OCI-M1 (cell line): Measurements from ENCODE around the gene CFAP61.
"Not testable (repeated sequence)": the region's sequence is repeated elsewhere in the genome, so short reads cannot be mapped to it uniquely, and the experiment has no call there.

Experiments
- DNase-seq: peaks from one replicate; lab custom pipeline; 2025; lab: John Stamatoyannopoulos, UW

CFAP61 gene

GRCh38 chr20:20327746-20328145 is 275.4 kb downstream of the CFAP61 start:
- DNase-seq, result no peak

GRCh38 chr20:20329564-20329963 is 277.2 kb downstream of the CFAP61 start:
- DNase-seq, result no peak

GRCh38 chr20:20331156-20331555 is 278.8 kb downstream of the CFAP61 start:
- no peak for DNase-seq

- DNase-seq, result no peak
Measured at GRCh38 chr20:20331817-20332216, 279.5 kb downstream of the CFAP61 start.

GRCh38 chr20:20333866-20334265 is 281.5 kb downstream of the CFAP61 start:
- DNase-seq, result no peak

GRCh38 chr20:20334489-20334888 is 282.2 kb downstream of the CFAP61 start:
- DNase-seq, result peak; percentile 6

- no peak for DNase-seq
Measured at GRCh38 chr20:20338133-20338730, 285.9 kb downstream of the CFAP61 start.

- no peak for DNase-seq
Measured at GRCh38 chr20:20340443-20340842, 288.1 kb downstream of the CFAP61 start.

GRCh38 chr20:20341371-20341770 is 289.0 kb downstream of the CFAP61 start:
- no peak for DNase-seq

- DNase-seq, result no peak
Measured at GRCh38 chr20:20342066-20342465, 289.7 kb downstream of the CFAP61 start.

GRCh38 chr20:20343932-20344331 is 291.6 kb downstream of the CFAP61 start:
- DNase-seq, result no peak

GRCh38 chr20:20344476-20344875 is 292.1 kb downstream of the CFAP61 start:
- no peak for DNase-seq

- peak; percentile 46 for DNase-seq
Measured at GRCh38 chr20:20353576-20353975, 301.2 kb downstream of the CFAP61 start.

GRCh38 chr20:20355503-20355902 is 303.2 kb downstream of the CFAP61 start:
- not testable (repeated sequence) for DNase-seq

- DNase-seq, result no peak
Measured at GRCh38 chr20:20358801-20359200, 306.5 kb downstream of the CFAP61 start.

GRCh38 chr20:20359628-20360027 is 307.3 kb downstream of the CFAP61 start:
- no peak for DNase-seq

- peak; percentile 71 for DNase-seq
Measured at GRCh38 chr20:20360464-20360863, 308.1 kb downstream of the CFAP61 start.

- peak; percentile 36 for DNase-seq
Measured at GRCh38 chr20:20362774-20363433, 310.6 kb downstream of the CFAP61 start.

- no peak for DNase-seq
Measured at GRCh38 chr20:20363434-20363798, 311.1 kb downstream of the CFAP61 start.

GRCh38 chr20:20363799-20364592 is 311.7 kb downstream of the CFAP61 start:
- DNase-seq, result no peak

- DNase-seq, result no peak
Measured at GRCh38 chr20:20364593-20365479, 312.5 kb downstream of the CFAP61 start.

GRCh38 chr20:20365480-20366161 is 313.3 kb downstream of the CFAP61 start:
- no peak for DNase-seq
